CD4-positive, alpha-beta memory T cell (primary cell): ENCODE measurements around the gene PXDN. TPM values are rescaled to one million over a fixed set of nuclear protein-coding genes. Genes with fewer than 3 reads are reported as not detected.
"Not testable (repeated sequence)": the region's sequence is repeated elsewhere in the genome, so short reads cannot be mapped to it uniquely, and the experiment has no call there.

Source experiments
- CTCF ChIA-PET: fragments of 350-600 bp; sonication (Branson Sonifier 250); formaldehyde crosslinking; loops from one replicate; lab custom pipeline; 2021; ENCODE audit warnings: inconsistent platforms; ENCODE audit not compliant: partially characterized antibody; lab: Charles Lee
- POLR2A ChIA-PET: fragments of 350-600 bp; sonication (Branson Sonifier 250); formaldehyde crosslinking; loops from one replicate; lab custom pipeline; 2021; ENCODE audit not compliant: partially characterized antibody; lab: Charles Lee
- DNase-seq, 5 donors: peaks; one replicate each; pipeline versions ENCODE4 v3.0.0 to v3.0.0-alpha.2; 2020 to 2022; ENCODE audit warnings: mixed read lengths in 1 of 5
- H3K27ac ChIP-seq: one replicate; pipeline ENCODE4 v1.7.0; 2013; ENCODE audit warnings: low read depth, low read length
- H3K27me3 ChIP-seq: 2 replicates; pipeline ENCODE4 v1.7.0; 2013; ENCODE audit warnings: mild to moderate bottlenecking, low read length, moderate library complexity; ENCODE audit not compliant: insufficient read depth
- H3K36me3 ChIP-seq: 2 replicates; pipeline ENCODE4 v1.7.0; 2013; ENCODE audit warnings: mild to moderate bottlenecking, low read length, moderate library complexity; ENCODE audit not compliant: insufficient read depth
- H3K4me1 ChIP-seq: 2 replicates; pipeline ENCODE4 v1.7.0; 2013; ENCODE audit warnings: mild to moderate bottlenecking, low read length, moderate library complexity; ENCODE audit not compliant: insufficient read depth
- H3K4me3 ChIP-seq, 2 donors: one replicate each; pipeline ENCODE4 v1.7.0; 2013; ENCODE audit warnings: low read length in 2 of 2, mild to moderate bottlenecking in 1 of 2
- H3K9me3 ChIP-seq, 2 donors: one replicate each; pipeline ENCODE4 v1.7.0; 2013; ENCODE audit warnings: low read length in 2 of 2, control low read depth in 1 of 2; ENCODE audit not compliant: control insufficient read depth in 1 of 2
- H3K27ac Mint-ChIP-seq, 7 donors: one replicate each; pipeline ENCODE4 v1.8.0; 2020 to 2021; ENCODE audit warnings: mixed read lengths in 7 of 7, mild to moderate bottlenecking in 6 of 7, inconsistent platforms in 3 of 7, moderate library complexity in 3 of 7
- H3K27me3 Mint-ChIP-seq, 2 donors: one replicate each; pipeline ENCODE4 v1.8.0; 2020 to 2021; ENCODE audit warnings: mixed read lengths in 2 of 2
- H3K36me3 Mint-ChIP-seq, 2 donors: one replicate each; pipeline ENCODE4 v1.8.0; 2020 to 2021; ENCODE audit warnings: mixed read lengths in 2 of 2, inconsistent platforms in 1 of 2, mild to moderate bottlenecking in 1 of 2
- H3K4me1 Mint-ChIP-seq, 4 donors: one replicate each; pipeline ENCODE4 v1.8.0; 2020 to 2021; ENCODE audit warnings: mixed read lengths in 4 of 4, mild to moderate bottlenecking in 1 of 4
- H3K4me3 Mint-ChIP-seq, 8 donors: one replicate each; pipeline ENCODE4 v1.8.0; 2020 to 2021; ENCODE audit warnings: mixed read lengths in 8 of 8, mild to moderate bottlenecking in 7 of 8, moderate library complexity in 6 of 8, inconsistent platforms in 3 of 8
- H3K9me3 Mint-ChIP-seq, 8 donors: one replicate each; pipeline ENCODE4 v1.8.0; 2020 to 2021; ENCODE audit warnings: mixed read lengths in 8 of 8, mild to moderate bottlenecking in 5 of 8, inconsistent platforms in 3 of 8, moderate library complexity in 1 of 8
- intact Hi-C: fragments of 100-400 bp; cut with micrococcal nuclease; formaldehyde crosslinking; loops from one replicate; pipeline ENCODE4 v1.15.1; 2023
- polyA plus RNA-seq, 2 donors: library from polyadenylated mRNA; unstranded; fragments of 300-500 nt; fragmentation: Illumina TruSeq; gene quantifications; one replicate each; pipeline ENCODE4 v1.2.3, GENCODE V29; 2021
- total RNA-seq, 2 experiments: library from RNA; stranded (reverse); gene quantifications; one replicate each; pipeline ENCODE4 v1.2.3, GENCODE V29; 2021

Gene PXDN
- total and polyA plus RNA-seq, 4 experiments from 2014 or later: 0.79 TPM; not detected in 3

DNA sequence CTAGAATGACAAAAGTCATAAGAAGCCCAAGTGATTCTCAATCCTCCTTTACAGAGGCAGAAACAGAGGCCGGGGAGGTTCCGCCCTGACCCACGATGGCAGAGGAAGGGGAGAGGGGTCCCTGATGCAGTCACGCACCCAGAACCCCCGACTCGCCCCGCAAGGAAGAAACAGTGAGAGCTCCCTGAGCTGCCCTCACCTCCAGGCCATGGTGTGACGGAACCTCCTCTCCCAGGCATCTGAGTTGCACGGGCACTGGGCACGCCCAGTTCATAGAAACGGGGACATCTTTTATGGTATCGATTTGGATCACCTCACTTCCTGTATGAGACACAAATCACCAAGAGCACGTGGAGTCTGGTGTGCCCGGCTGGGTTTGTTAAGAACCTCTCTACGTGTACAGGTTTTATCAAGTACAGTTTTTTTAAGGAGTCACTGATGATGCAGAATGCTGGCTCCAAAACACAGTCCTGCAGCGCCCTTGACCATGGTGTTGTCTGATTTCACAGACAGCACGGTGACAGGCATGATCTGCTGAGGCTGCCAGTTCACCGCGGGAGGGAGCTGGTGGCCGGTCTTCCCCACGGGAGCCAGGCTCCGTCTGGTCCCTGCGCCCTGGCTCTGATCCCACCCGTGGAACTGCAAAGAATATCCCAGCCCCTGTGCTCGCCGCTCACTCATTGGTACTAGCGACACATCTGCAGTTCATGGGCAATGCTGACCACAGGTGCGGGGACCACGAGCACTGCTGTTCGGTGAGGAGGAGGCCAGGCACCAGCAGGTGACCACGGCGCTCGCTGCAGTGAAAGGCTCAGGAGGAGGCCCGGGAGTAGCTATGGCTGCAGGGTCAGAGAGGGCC lies 35.6 kb downstream of the PXDN start:
- intact Hi-C loops: no loop called here
- Mint-ChIP-seq H3K36me3 (no peaks in the 10 kb centered on the region), H3K9me3 (peaks cover 0 to 2% (median 0%) of the 10 kb centered on the region in 8 donors)

DNA sequence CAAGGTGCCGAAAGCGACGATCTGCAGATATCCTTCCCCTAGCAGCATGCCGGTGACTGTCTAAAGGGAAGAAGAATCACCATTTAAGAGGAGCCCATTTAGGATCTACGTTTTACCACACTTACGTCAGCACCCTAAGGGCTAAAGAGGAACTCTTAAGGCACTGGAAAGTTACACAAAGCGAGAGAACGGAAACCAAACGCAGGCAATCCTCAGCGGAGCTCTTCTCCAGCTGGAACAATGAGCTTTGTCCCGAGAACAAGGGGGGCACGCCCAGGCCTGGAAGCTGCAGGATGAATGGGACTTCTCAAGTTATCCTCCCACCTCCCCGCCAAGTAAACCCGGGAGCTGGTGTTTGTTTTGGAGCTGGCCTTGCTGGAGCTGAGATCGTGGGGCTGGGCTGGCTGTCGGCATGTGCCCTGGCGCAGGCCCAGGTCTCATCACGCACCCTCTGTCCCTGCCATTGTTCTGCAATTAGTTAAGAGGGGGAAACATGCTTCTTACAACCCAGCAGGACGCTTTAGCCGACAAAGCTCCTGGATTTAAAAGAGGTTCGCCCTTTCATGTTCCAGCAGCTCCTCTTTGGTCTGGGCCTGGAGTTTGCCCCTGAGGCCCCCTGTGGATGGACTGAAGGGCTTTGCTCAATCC lies 36.4 kb downstream of the PXDN start:
- Histone ChIP-seq H3K27ac (no peak overlapping the region), H3K9me3 (no peaks in the 10 kb centered on the region), H3K4me1 (no peaks in the 10 kb centered on the region), H3K27me3 (no peaks in the 10 kb centered on the region), H3K36me3 (no peaks in the 10 kb centered on the region), H3K4me3 (no peak overlapping the region)
- DNase-seq: no peak
- ChIA-PET CTCF (no interaction called here), POLR2A (no interaction called here)
- Mint-ChIP-seq H3K9me3 (peaks cover 0 to 2% (median 0%) of the 10 kb centered on the region in 8 donors), H3K36me3 (no peaks in the 10 kb centered on the region), H3K4me1 (peaks cover 0 to 5% (median 3%) of the 10 kb centered on the region in 4 donors), H3K27me3 (peaks cover 2 to 3% of the 10 kb centered on the region in 2 donors), H3K4me3 (no peak overlapping the region), H3K27ac (no peak overlapping the region)
- intact Hi-C loops: no loop called here

More for the DNA sequence above, 35.6 kb downstream of the PXDN start:
- H3K27ac ChIP-seq: no peak overlapping the region
- no peaks in the 10 kb centered on the region for H3K9me3 ChIP-seq
- POLR2A ChIA-PET: no interaction called here
- DNase-seq: no peak
- H3K36me3 ChIP-seq: no peaks in the 10 kb centered on the region
- Mint-ChIP-seq H3K27me3 (peaks cover 2 to 3% of the 10 kb centered on the region in 2 donors), H3K4me3 (no peak overlapping the region), H3K4me1 (peaks cover 0 to 5% (median 3%) of the 10 kb centered on the region in 4 donors), H3K27ac (no peak overlapping the region)
- H3K27me3 ChIP-seq: no peaks in the 10 kb centered on the region
- CTCF ChIA-PET: no interaction called here
- H3K4me1 ChIP-seq: no peaks in the 10 kb centered on the region
- H3K4me3 ChIP-seq: no peak overlapping the region

DNA sequence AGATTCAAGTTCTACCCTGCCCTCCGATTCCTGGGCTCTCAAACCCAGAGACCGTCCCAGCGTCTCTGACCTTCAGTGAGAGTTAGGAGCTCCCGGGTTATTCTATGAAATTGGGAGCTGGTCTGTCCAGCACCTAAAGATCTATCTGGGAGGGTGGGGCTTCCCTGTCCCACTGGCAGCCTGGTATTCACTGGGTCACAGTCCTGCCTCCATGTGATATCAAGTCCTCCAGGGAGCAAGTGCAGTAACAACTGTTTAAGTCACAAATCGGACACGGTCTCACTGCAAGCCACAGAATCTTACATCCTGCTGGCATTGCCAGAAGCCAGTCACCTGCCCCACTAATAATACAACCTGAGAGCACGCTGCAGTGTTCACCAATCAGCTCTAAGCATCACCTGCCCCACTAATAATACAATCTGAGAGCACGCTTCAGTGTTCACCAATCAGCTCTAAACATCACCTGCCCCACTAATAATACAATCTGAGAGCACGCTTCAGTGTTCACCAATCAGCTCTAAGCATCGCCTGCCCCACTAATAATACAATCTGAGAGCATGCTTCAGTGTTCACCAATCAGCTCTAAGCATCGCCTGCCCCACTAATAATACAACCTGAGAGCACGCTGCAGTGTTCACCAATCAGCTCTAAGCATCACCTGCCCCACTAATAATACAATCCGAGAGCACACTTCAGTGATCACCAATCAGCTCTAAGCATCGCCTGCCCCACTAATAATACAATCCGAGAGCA lies 38.0 kb downstream of the PXDN start:
- H3K27ac ChIP-seq, H3K36me3 ChIP-seq, H3K4me3 Mint-ChIP-seq, H3K36me3 Mint-ChIP-seq, DNase-seq, H3K4me1 Mint-ChIP-seq, H3K27ac Mint-ChIP-seq, H3K27me3 Mint-ChIP-seq, H3K27me3 ChIP-seq, H3K4me1 ChIP-seq, H3K4me3 ChIP-seq, CTCF ChIA-PET, H3K9me3 ChIP-seq, intact Hi-C loops, H3K9me3 Mint-ChIP-seq, POLR2A ChIA-PET: not testable (repeated sequence)

- Histone ChIP-seq H3K4me1 (no peaks in the 10 kb centered on the region), H3K27ac (no peak overlapping the region), H3K4me3 (no peak overlapping the region), H3K27me3 (no peaks in the 10 kb centered on the region), H3K36me3 (no peaks in the 10 kb centered on the region), H3K9me3 (no peaks in the 10 kb centered on the region)
- Mint-ChIP-seq H3K4me3 (no peak overlapping the region), H3K36me3 (no peaks in the 10 kb centered on the region), H3K4me1 (peaks cover 0 to 5% (median 3%) of the 10 kb centered on the region in 4 donors), H3K9me3 (peaks cover 0 to 3% (median 0%) of the 10 kb centered on the region in 8 donors), H3K27me3 (no peaks in the 10 kb centered on the region), H3K27ac (no peak overlapping the region)
- POLR2A ChIA-PET: no interaction called here
- intact Hi-C loops: no loop called here
- DNase-seq: no peak
- CTCF ChIA-PET: no interaction called here
Measured at GRCh38 chr2:1705557-1706076, 38.7 kb downstream of the PXDN start.

GRCh38 chr2:1704631-1705556 lies 39.4 kb downstream of the PXDN start:
- intact Hi-C loops: no loop called here
- Histone ChIP-seq H3K36me3 (no peaks in the 10 kb centered on the region), H3K4me1 (no peaks in the 10 kb centered on the region), H3K9me3 (no peaks in the 10 kb centered on the region), H3K27me3 (no peaks in the 10 kb centered on the region), H3K4me3 (no peak overlapping the region), H3K27ac (no peak overlapping the region)
- H3K4me3 Mint-ChIP-seq: no peak overlapping the region
- no peak for DNase-seq
- no peaks in the 10 kb centered on the region for H3K27me3 Mint-ChIP-seq
- ChIA-PET CTCF (no interaction called here), POLR2A (no interaction called here)
- H3K27ac Mint-ChIP-seq: no peak overlapping the region
- H3K36me3 Mint-ChIP-seq: no peaks in the 10 kb centered on the region
- peaks cover 0 to 5% (median 3%) of the 10 kb centered on the region in 4 donors for H3K4me1 Mint-ChIP-seq
- H3K9me3 Mint-ChIP-seq: peaks cover 0 to 3% (median 0%) of the 10 kb centered on the region in 8 donors

DNA sequence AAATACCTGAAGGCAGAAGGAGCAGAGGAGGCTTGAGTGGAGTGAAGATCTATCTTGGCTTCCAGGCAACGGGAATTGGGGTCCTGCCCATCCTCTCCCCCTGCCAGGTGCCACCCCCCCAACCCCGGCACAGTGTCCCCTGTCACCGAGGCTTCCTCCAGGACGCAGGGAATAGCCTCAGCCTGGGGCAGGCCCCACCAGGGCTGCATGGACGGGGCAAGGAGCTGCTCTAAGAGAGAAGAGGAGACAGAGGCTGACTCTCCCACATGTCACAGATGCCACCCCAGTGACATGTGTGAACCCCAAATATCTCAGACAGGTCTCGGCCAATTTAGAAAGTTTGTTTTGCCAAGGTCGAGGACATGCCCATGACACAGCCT lies 42.1 kb downstream of the PXDN start:
- Mint-ChIP-seq H3K27me3 (no peaks in the 10 kb centered on the region), H3K27ac (no peak overlapping the region), H3K9me3 (peaks cover 0 to 9% (median under 1%) of the 10 kb centered on the region in 8 donors), H3K36me3 (no peaks in the 10 kb centered on the region), H3K4me3 (no peak overlapping the region), H3K4me1 (no peaks in the 10 kb centered on the region)
- no peaks in the 10 kb centered on the region for H3K9me3 ChIP-seq
- no peak for DNase-seq
- H3K4me1 ChIP-seq: no peaks in the 10 kb centered on the region
- ChIA-PET CTCF (no interaction called here), POLR2A (no interaction called here)
- H3K36me3 ChIP-seq: no peaks in the 10 kb centered on the region
- intact Hi-C loops: no loop called here
- no peak overlapping the region for H3K4me3 ChIP-seq
- no peak overlapping the region for H3K27ac ChIP-seq
- no peaks in the 10 kb centered on the region for H3K27me3 ChIP-seq
